Stimulated activated CD4-positive, alpha-beta T cell treated with anti-CD3 and anti-CD28 coated beads, Interleukin-4, amount 100 ng/mL, for 48 hours (primary cell): ENCODE data around the gene PCDHA6.
"Not testable (repeated sequence)": the region's sequence is repeated elsewhere in the genome, so short reads cannot be mapped to it uniquely, and the experiment has no call there.

ENCODE experiments used
- DNase-seq, 2 donors: peaks; one replicate each; pipeline ENCODE4 v3.0.0-alpha.2; 2020; ENCODE audit warnings: low read depth in 2 of 2

The PCDHA6 gene

DNA sequence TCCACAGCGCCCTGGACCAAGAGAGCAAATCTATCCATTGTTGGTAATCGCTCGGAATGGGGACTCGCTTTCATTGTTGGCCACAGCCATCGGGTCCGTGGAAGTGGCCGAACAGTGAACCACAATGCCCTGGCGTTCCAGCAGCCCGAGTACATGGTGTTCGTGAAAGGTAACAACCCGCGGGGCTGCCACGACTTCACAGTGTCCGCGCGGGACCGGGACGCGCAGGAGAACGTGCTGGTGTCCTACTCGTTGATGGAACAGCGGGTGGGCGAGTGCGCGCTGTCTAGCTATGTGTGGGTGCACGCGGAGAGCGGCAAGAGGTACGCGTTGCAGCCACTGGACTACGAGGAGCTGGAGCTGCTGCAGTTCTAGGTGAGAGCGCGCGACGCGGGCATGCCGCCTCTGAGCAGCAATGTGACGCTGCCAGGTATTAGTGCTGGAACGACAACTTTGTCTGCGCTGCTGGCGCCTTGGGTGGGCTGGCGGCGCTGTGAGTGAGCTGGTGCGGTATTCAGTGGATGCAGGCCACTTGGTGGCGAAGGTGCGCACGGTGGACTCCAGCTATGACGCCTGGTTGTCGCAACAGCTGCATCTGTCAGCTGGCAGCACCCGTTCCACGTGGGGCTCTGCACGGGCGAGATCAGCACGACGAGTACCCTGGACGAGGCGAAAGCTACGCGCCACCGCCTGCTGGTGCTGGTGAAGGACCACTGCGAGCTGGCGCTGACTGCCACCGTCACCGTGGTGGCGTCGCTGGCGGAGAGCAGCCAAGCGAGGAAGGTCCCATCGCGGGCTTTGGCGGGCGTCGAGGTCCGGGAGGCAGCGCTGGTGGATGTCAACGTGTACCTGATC, 34.9 kb downstream of the PCDHA6 start:
- no peak for DNase-seq

DNA sequence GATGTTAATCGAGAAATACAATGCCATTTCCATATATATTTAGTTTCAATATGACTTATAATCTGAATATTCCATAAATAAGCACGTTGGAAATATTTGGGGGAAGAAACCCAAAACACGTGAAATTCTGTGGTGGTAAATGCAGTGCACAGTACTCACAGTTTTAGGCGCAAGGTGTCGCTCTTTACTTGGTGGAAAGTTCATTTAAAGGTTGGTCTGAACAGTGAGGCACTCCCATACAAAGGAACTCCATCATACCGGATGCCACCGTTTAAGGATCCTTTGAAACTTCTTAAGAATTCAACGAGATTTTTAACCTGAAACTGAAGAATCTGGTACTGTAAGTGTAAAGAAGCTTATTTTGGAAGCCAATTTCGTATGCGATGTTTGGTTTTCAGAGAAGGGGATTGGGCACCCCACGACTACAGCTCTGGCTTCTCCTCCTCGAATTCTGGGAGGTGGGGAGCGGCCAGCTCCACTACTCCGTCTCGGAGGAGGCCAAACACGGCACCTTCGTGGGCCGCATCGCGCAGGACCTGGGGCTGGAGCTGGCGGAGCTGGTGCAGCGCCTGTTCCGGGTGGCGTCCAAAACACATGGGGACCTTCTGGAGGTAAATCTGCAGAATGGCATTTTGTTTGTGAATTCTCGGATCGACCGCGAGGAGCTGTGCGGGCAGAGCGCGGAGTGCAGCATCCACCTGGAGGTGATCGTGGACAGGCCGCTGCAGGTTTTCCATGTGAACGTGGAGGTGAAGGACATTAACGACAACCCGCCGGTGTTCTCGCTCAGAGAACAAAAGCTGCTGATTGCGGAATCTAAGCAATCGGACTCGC, 41.2 kb downstream of the PCDHA6 start, which contains the start of gene PCDHA11:
Gene PCDHA11, plus strand, starts transcription at position 237 of the 834 bp plus-strand sequence. Its CDS starts 147 bp downstream, at position 384.
- no peak for DNase-seq

DNA sequence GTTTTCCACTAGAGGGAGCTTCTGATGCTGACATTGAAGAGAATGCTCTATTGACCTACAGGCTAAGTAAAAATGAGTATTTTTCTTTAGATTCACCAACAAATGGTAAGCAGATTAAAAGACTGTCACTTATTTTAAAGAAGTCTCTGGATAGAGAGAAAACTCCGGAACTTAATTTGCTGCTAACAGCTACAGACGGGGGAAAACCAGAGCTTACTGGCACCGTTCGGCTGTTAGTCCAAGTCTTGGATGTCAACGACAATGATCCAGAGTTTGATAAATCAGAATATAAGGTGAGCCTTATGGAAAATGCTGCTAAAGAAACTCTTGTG, 41.8 kb downstream of the PCDHA6 start:
- DNase-seq: no peak

DNA sequence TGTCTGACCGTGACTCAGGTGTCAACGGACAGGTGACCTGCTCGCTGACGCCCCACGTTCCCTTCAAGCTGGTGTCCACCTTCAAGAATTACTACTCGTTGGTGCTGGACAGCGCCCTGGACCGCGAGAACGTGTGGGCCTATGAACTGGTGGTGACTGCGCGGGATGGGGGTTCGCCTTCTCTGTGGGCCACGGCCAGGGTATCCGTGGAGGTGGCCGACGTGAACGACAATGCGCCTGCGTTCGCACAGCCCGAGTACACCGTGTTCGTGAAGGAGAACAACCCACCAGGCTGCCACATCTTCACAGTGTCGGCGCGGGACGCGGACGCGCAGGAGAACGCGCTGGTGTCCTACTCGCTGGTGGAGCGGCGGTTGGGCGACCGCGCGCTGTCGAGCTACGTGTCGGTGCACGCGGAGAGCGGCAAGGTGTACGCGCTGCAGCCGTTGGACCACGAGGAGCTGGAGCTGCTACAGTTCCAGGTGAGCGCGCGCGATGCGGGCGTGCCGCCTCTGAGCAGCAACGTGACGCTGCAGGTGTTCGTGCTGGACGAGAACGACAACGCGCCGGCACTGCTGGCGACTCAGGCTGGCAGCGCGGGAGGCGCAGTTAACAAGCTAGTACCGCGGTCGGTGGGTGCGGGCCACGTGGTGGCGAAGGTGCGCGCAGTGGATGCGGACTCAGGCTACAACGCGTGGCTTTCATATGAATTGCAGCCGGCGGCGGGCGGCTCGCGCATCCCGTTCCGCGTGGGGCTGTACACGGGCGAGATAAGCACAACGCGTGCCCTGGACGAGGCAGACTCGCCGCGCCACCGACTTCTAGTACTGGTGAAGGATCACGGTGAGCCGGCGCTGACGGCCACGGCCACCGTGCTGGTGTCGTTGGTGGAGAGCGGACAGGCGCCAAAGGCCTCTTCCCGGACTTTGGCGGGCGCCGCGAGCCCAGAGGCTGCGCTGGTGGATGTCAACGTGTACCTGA, 42.8 kb downstream of the PCDHA6 start:
- DNase-seq: no peak

DNA sequence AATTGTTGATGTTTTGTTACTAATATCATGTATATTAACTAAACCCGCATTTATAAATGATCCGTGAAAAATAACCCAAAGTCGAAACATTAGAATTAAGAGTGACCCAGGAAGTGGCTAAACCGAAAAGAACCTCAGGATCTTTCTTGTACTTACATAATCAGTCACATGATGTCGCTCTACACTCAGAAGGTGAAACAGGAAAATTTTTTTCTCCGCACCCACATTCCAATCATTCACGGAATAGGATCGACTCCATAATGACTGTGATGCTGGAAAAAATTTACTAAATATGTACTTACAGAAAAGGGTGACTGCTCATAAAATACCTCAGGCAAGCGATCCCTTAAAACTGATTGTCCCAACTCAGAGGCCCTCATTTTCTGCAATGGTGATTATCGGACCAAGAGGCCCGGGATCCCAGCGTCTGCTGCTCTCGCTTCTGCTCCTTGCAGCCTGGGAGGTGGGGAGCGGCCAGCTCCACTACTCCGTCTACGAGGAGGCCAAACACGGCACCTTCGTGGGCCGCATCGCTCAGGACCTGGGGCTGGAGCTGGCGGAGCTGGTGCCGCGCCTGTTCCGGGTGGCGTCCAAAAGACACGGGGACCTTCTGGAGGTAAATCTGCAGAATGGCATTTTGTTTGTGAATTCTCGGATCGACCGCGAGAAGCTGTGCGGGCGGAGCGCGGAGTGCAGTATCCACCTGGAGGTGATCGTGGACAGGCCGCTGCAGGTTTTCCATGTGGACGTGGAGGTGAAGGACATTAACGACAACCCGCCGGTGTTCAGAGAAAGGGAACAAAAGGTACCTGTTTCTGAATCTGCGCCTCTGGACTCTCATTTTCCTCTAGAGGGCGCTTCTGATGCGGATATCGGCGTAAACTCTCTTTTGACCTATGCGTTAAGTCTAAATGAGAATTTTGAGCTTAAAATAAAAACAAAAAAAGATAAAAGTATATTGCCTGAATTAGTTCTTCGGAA, 47.6 kb downstream of the PCDHA6 start, which contains the start of gene PCDHA12:
Gene PCDHA12, plus strand, starts transcription at position 224 of the 981 bp plus-strand sequence. Its CDS starts 165 bp downstream, at position 389.
- DNase-seq: no peak

DNA sequence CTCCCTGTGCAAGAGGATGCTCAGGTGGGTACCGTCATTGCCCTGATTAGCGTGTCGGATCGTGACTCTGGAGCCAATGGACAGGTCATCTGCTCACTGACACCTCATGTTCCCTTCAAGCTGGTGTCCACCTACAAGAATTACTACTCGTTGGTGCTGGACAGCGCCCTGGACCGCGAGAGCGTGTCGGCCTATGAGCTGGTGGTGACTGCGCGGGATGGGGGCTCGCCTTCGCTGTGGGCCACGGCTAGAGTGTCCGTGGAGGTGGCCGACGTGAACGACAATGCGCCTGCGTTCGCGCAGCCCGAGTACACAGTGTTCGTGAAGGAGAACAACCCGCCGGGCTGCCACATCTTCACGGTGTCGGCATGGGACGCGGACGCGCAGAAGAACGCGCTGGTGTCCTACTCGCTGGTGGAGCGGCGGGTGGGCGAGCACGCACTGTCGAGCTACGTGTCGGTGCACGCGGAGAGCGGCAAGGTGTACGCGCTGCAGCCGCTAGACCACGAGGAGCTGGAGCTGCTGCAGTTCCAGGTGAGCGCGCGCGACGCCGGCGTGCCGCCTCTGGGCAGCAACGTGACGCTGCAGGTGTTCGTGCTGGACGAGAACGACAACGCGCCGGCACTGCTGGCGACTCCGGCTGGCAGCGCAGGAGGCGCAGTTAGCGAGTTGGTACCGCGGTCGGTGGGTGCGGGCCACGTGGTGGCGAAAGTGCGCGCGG, 48.9 kb downstream of the PCDHA6 start:
- DNase-seq: not testable (repeated sequence)

DNA sequence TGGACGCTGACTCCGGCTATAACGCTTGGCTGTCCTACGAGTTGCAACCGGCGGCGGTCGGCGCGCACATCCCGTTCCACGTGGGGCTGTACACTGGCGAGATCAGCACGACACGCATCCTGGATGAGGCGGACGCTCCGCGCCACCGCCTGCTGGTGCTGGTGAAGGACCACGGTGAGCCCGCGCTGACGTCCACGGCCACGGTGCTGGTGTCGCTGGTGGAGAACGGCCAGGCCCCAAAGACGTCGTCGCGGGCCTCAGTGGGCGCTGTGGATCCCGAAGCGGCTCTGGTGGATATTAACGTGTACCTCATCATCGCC, 49.5 kb downstream of the PCDHA6 start:
- DNase-seq: no peak
